IMR-90 (cell line): ENCODE data around the gene EML4.

Experiments
- CHD1 ChIP-seq: IDR thresholded peaks from 2 replicates; pipeline ENCODE4 v1.6.1; 2012; ENCODE audit warnings: low read depth, low read length, improper control_type of control experiment
- MXI1 ChIP-seq: IDR thresholded peaks from 2 replicates; pipeline ENCODE4 v1.6.1; 2012; ENCODE audit warnings: low read depth, mild to moderate bottlenecking, low read length, moderate library complexity, borderline replicate concordance
- POLR2A ChIP-seq: IDR thresholded peaks from 2 replicates; pipeline ENCODE4 v1.6.1; 2012; ENCODE audit warnings: mild to moderate bottlenecking, low read depth, low read length
- RAD21 ChIP-seq: IDR thresholded peaks from 2 replicates; pipeline ENCODE4 v1.6.1; 2012; ENCODE audit warnings: low read length, improper control_type of control experiment
- RCOR1 ChIP-seq: IDR thresholded peaks from 2 replicates; pipeline ENCODE4 v1.6.1; 2012; ENCODE audit warnings: mild to moderate bottlenecking, low read length, improper control_type of control experiment; ENCODE audit not compliant: insufficient replicate concordance
- SMC3 ChIP-seq: fragments of 150-350 bp; IDR thresholded peaks from 2 replicates; pipeline ENCODE4 v1.6.1; 2016; ENCODE audit warnings: low read depth, mild to moderate bottlenecking, antibody characterized with exemption, low read length, moderate library complexity
- TF ChIP-seq, protein P1 (sequence below): conservative IDR thresholded peaks from 2 replicates; pipeline ENCODE4 v1.5.1; 2012; ENCODE audit warnings: mild to moderate bottlenecking, low read depth, low read length, improper control_type of control experiment

DNA sequence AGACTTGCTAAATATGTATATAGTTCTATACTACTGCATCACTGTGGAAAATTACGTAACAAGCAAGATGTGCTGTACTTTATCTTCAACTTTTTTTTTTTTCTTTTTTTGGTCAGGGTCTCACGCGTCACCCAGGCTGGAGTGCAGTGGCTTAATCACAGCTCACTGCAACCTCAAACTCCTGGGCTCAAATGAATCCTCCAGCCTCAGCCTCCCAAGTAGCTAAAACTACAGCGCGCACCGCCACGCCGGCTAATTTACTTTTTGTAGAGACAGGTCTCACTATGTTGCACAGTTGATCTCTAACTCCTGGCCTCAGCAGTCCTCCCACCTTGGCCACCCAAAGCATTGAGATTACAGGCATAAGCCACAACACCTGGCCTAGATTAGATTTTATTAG is 123.9 kb downstream of the EML4 start:
- TF ChIP-seq, protein P1, sequence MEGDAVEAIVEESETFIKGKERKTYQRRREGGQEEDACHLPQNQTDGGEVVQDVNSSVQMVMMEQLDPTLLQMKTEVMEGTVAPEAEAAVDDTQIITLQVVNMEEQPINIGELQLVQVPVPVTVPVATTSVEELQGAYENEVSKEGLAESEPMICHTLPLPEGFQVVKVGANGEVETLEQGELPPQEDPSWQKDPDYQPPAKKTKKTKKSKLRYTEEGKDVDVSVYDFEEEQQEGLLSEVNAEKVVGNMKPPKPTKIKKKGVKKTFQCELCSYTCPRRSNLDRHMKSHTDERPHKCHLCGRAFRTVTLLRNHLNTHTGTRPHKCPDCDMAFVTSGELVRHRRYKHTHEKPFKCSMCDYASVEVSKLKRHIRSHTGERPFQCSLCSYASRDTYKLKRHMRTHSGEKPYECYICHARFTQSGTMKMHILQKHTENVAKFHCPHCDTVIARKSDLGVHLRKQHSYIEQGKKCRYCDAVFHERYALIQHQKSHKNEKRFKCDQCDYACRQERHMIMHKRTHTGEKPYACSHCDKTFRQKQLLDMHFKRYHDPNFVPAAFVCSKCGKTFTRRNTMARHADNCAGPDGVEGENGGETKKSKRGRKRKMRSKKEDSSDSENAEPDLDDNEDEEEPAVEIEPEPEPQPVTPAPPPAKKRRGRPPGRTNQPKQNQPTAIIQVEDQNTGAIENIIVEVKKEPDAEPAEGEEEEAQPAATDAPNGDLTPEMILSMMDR: no peak
- TF ChIP-seq POLR2A: no peak
- no peak for TF ChIP-seq RAD21
- TF ChIP-seq RCOR1: no peak
- TF ChIP-seq MXI1: no peak
- TF ChIP-seq SMC3: no peak
- no peak for TF ChIP-seq CHD1
